NAMALWA (cell line): ENCODE measurements around the gene DAB2IP.

ENCODE experiments used
- DNase-seq: peaks from one replicate; pipeline ENCODE4 v3.0.0-alpha.2; 2015; ENCODE audit warnings: low spot score

DAB2IP gene

DNA sequence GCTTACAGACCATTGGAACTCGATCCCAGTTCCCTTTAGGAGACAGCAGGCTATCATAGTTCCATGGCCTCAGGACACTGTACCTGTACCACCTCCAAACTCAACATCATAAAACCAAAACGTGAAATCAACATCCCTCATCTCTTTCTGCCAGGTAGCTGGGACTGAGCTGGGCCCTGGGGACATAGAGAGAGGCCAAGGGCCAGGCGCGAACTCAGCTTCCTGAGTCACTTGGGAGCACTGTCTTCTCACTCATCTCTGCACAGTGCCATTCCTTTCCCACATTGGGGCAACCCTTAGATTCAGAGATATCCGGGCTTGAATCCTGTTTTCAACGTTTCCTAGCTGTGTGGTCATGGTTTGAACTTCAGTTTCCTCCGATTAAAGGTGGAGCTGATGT is 12.2 kb downstream of the DAB2IP start:
- no peak for DNase-seq

DNA sequence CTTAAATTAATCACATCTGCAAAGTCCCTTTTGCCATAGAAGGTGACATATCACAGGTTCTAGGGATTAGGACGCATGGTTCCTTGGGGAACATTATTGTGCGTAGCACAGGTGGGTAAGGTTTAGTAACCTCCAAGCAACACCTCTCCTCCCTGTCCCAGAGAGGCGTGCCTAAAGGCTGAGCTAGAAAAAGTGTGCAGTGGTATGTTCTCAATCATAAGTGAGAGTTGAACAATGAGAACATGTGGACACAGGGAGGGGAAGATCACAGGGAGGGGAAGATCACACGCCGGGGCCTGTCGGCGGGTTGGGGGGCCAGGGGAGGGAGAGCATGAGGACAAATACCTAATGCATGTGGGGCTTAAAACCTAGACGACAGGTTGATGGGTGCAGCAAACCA is 14.9 kb downstream of the DAB2IP start:
- DNase-seq, result no peak

DNA sequence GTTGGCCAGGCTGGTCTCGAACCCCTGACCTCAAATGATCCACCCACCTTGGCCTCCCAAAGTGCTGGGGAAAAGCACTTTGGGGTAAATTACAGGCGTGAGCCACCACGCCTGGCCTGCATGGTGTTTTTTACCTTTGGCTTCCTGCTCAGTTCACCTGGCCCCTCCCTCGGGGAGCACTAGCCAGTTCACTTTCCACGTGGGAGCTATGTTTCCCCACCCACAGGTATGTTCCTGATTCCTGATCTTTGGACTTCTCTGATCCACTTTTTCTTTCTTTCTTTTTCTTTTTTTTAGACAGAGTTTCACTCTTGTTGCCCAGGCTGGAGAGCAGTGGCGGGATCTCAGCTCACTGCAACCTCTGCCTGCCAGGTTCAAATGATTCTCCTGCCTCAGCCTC is 15.8 kb downstream of the DAB2IP start:
- no peak for DNase-seq

DNA sequence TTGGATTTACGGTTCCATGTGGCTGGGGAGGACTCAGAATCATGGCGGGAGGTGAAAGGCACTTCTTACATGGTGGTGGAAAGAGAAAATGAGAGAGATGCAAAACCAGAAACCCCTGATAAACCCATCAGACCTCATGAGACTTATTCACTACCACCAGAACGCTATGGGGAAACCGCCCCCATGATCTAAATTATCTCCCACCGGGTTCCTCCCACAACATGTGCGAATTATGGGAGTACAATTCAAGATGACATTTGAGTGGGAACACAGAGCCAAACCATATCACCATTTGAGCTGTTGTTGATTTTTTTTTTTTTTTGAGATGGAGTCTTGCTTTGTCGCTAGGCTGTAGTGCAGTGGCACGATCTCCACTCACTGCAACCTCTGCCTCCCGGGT is 16.5 kb downstream of the DAB2IP start:
- no peak for DNase-seq

DNA sequence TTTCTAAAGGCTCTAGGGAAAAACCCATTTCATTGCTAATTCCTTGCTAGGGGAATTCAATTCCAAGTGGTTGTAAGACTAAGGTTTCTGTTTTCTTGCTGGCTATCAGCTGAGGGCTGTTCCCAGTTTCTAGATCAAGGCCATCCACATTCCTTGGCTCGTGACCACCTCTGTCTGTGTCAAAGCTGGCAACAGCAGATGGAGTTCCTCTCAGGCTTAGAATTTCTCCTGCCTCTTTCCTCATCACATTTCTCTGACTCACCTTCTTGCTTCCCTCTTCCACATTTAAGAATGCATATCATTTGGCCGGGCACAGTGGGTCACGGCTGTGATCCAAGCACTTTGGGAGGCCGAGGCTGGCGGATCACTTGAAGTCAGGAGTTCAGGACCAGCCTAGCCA is 19.0 kb downstream of the DAB2IP start:
- no peak for DNase-seq

DNA sequence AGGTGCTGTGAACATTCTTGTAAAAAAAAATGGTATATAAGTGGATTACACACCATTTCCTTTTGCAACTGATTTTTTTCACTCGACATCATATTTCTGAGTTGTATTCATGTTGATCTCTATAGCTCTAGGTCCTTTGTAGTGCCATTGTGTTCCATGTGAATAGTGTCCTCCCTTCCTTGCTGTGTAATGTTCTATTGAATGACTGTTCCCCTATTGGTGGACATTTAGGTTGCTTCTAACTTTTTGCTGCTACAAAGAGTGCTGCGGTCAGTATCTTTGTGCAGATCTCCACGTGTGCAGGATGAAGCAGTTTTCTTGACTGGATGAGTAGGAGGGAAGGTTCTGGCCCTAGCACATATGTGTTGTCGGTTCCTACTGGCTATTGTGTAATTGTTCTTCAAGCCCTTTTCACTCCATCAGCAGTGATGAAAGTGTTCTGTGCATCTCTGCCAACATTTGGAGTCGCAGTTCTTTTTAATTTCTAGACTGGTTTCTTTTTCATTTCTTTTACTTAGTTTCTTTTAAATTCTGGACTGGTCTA is 20.2 kb downstream of the DAB2IP start:
- no peak for DNase-seq

DNA sequence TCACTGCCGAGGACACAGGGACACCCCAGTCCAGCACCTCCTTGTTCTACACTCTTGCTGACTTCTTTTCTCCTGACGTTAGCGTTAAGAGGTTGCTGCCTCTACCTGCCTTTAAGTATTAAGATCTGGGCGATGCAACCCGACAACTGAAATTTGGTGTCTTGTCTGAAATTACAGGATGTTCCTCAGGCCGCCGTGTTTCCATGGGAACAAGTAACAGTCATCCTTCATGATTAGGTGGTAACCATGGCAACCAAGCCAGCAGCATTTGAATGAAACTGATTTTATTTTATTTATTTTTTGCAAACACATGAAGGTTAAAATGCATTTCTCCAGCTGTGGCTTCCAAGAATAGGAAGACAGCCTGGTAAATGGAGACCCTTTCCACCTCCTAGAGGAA is 20.8 kb downstream of the DAB2IP start:
- no peak for DNase-seq

DNA sequence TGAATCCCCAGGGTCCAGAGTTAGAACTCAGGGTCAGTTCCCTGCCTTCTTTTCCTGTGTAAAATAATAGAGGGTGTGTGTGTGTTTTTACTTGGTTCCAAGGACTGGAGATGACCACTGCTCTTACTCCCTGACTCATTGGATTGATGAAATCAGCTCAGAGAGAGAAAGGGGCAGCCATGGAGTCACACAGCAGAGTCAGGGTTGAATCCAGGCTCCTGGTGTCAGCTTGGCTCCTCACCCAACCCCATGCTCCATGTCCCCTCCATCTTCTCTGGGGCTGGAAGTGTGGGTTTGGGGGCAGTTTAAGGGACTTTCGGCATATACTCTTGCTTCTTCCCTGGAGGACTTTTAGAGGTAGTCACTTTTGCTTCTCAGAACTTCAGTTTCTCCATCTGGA is 21.6 kb downstream of the DAB2IP start:
- DNase-seq, result no peak

DNA sequence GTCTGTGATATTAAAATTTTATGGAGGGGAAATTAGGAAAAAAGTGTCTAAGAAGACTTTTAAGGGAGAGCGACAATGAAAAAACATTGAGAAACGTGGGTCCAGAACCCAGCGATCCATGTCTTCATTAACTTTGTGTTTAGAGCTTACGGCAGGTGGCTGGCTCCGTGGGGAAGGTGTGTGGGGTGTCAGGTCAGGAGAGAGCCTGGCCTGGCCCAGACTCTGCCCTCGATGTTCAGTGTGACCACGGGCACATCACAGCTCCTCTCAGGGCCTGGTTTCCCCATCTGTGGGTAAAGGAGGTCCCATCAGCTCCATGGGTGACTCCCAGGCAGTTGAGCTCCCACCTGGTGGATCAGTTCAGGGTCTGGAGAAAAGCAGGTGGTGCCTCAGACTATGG is 22.1 kb downstream of the DAB2IP start:
- DNase-seq, result no peak

DNA sequence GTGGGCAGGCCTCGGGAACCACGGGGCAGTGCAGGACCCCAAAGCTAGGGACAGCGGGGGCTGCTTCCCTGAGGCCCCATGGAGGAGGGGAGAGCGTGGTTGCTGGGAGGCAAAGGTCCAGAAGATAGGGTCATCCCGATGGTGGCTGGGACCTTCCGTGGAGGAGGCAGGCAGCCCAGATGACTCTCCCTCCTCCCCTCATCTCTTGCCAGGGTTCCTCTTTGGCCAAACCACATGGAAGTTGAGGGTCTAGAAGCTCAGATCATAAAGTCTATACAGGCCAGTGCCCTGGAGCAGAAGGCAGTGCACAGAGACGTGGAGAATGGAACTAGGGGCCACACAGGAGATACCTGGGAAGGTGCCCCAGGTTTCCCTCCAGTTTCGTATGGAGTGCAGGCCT is 22.6 kb downstream of the DAB2IP start:
- no peak for DNase-seq

DNA sequence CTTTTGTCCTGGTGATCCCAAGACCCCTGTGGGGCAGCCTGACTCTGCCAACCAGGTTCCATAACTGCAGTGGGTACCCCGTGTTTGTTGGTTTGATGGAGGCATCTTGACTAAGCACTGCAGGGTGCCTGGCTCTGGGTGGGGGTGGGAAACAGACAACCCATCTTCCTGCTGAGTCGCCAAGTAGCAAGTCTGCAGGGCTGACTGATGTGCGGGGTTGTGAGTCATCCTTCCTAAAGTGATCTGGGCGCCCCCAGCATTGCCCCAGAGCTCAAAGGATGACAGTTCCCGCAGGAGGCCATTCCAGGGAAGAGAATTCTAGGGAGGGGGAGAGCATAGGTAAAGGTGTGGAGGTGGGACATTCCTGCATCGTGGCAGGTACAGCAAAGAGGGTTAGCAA is 23.5 kb downstream of the DAB2IP start:
- no peak for DNase-seq

DNA sequence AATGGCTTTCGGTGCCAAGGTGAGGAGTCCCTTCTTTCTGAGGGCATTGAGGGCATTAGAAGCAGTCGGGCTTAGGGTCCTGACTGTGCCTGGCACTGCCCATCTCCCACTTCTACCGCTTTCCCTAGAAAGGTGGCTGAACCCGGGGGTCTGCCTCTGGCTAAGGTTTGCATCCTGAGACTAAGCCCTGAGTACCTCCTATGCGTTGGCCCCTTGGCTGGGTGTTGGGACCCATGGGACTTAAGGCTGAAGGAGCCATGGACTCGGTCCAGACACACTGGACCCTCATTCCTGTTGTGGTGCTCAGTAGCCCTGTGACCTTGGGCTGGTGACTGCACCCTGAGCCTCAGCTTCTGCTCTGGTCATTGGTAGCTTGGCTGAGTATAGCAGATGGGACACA is 23.9 kb downstream of the DAB2IP start:
- no peak for DNase-seq

DNA sequence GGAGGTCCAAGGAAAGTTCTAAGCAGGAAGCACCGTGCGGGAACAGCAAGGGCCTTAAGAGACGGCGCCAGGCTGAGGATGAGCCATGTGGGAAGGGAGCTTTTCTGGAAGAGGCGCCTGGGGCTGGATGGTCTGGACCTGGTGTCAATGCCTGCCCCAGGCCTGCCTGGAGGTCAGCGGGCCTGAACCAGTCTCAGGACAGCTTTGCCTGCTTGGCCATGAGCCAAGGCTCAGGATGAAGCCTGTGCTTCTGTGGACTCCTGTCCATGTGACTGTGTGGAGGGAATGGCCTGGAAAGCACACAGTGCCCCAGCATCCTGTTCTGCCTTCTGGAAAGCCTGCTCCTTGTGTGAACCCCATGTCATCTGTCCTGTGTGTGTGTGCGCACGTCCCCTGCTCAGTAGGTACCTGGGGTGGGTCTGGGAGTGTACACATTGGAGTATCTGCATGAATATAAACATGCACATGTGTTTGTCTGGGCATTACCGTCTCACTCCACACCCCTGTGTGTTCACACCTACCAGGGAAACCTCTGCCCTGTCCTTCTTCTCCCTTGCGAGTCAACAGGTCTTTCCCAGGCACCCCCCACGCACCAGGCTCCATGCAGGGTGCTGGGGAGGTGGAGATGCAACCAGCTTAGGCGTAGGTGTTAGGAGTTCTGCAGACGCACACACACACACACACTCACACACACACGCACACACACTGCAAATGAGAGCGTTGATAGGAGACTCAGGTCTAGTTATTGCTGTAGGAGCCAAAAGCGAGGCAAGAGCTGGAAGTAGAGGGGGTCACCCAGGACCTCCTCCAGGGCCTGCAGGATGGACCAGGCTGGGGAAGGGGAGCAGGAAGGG is 24.8 kb downstream of the DAB2IP start:
- DNase-seq, result no peak

DNA sequence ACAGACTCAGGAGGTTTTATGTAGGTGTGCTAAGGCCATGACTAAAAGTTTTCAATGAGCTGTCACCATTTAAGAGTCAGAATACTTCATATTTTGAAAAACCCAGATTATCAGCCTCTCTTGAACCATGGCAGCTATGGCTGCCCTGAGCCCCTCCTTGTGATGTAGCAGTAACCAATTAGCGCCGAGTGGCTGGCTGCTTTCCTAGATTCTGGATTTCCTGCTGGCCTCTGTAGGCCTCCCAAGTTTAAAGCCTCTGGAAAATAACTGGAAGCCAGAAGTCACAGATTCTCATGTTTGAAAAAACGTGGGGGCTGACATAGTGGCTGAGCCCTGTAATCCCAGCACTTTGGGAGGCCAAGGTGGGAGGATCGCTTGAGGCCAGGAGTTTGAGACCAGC is 25.5 kb downstream of the DAB2IP start:
- no peak for DNase-seq

DNA sequence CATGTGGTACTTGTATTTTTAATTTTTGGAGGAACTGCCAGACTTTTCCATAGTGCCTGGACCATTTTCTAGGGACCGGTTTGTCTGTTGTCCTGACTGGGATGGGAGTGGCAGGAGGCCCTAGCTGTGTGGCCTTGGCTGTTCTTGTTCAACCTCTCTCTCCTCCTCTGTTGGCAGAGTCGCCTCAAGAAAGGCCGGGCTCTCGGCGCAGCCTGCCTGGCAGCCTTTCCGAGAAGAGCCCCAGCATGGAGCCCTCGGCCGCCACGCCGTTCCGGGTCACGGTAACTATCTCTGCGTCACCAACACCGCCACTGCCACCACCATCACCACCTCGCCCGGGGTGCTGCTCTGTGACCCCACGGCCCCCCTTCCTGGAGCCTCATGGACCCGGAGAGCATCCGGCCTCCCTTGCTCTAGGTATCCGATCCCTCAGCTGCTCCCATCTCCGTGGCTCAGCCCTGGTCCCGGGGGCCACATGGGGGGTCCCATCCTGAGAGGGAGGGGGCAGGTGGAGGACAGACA is 27.1 kb downstream of the DAB2IP start:
- DNase-seq, result no peak

DNA sequence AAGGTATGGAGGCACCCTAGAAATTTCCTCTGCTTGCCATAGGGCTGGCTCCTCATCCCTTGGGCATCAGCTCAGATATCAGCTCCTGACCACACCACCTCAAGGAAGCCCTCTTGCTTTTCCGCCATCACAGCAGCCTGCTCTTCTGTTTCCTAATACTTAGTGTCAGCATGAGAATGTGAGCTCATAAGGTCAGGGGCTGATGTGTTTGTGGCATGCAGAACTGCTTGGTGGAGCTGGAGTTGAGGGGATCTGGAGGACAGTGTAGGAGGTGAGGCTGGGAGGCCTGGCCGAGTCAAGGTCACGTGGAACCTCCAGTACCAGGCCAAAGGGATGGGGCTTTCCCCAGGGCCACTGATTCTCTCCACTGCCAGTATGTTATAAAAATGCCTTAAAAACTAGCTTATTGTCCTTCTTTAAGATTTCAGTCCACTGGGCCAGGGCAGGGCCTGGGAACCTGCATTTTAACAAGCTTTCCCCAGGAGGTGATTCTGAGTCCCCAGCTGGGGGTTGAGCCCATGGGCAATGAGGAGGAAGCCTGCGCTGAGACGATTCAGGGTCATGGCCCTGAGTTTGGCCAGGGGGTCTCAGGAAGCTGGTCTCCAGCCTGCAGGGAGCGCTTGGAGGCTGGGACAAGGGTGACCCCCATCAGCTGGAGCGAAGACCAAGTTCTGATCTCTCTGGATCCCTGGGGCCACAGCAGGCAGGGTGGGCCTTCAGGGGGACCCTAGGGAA is 28.6 kb downstream of the DAB2IP start:
- no peak for DNase-seq

DNA sequence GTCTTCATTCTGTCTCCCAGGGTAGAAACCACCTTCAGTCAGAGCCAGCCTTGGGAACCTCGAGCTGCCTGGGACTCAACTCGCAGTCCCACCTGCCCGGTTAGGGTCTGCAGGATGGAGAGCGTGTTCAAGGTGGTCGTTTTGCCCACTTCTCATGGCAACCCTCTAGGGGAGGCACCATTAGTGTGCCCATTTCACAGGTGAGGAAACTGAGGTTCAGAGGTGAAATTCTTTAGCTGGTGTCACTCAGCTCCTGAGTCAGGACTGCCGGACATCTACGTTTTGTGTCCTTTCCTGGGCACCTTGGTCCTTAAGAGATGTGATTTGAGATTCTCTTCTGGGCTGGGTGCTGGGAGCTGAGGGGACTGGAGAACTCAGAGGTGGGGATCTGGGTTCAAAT is 30.0 kb downstream of the DAB2IP start:
- no peak for DNase-seq

DNA sequence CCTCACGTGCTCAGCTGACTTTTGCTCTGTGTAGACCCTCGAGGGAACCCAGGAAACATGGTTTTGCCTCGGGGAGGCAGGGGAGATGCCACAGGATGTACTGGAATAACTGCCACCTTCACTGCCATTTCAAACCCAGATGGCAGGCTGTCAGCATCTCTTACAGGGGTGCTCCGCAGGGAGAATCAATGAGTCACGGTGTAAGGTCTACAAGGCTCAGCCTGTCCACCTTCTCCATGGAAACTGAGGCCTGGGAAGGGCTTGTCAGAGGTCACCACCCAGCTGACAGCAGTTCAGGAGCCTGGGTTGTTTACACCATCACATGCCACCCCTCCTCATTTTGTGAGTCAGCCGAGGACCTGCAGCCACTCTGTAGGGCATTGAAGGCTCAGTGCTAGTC is 30.8 kb downstream of the DAB2IP start:
- DNase-seq, result no peak

DNA sequence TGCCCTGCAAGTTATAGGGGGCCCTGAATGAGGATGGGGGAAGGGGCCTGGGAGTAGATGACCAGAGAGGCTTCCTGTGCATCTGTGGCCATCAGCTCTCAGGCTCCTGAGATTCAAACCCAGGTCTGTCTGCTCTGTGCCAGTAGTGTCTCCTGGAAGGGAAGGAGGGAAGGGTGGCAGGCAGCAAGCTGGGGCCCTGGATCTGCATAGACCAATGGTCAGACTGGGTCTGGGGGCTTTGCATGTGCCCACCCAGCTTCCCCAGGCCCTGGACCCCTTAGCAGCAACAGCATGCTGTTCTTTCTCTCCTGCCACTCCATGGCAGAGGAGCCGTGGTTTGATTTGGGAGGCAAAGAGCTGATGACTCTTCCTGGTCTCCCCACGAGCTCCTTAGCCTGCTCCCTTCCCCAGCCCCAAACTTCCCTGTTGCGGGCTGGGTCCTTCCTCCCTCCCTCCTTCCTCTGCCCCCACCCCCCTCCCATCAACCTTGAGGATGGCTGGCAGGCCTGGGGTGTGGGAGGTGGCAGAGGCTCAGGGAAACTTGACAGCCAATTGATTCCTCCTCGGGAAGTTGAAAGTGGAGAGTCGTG is 31.6 kb downstream of the DAB2IP start:
- no peak for DNase-seq

DNA sequence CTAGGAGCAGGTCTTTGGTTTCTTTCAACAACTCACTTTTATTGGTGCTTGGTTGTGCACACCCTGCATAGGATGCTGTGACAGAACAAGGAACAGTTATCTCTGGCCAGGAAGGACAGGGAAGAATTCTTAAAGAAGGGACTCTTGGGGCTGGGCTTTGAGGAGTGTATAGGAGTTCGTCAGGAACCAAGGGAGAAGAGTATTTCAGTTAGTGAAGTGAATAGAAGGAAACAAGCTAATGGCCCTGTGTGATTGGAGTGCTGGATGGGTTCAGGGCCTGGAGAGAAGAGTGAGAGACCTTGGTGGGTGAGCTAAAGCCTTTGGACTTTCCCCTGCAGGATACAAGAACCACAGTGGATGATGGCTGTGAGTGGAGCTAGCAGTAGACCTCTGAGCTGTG is 32.2 kb downstream of the DAB2IP start:
- DNase-seq, result no peak

DNA sequence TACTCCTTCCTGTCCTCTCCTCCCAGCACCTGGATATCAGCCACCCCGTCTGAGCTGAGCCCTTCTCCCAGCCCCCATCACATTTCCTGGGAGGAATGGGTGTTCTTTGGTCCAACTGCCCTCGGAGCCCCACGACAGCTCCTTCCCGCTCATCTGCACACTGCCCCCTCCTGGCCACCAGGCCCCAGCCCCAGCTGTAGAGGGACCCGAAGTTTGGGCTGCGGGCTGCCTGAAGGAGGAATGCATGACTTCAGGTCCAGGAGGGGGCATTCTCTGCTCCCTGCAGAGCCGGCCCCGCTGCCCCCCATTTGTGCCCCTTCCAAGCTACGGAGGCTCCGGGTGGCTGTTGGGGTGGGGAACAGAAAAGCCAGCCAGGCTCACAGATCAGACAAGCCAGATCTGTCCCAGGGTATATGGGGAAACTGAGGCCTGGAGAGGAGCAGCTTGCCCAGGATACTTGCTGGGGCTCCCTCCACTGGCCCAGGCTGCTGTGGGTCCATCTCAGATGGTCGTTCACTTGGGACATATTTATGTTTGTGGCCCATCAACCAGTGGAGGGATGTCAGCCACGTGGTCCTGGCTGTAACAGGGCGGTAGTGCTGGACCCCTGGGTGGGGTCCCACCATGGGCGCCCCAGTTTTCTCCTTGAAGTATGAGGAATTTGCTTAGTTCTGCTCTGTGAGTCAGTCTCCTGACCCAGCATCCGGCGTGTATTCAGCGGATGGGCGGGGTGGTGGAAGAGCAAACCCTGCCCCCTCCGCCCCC is 33.1 kb downstream of the DAB2IP start:
- DNase-seq, result peak; percentile 38
